GM18861 (cell line): ENCODE results near the gene UNC5C.

ENCODE experiments used
- ATAC-seq: cut with Tn5 transposase; IDR thresholded peaks from one replicate; pipeline ENCODE4 v1.9.1; 2021; ENCODE audit not compliant: unreplicated experiment

UNC5C gene

GRCh38 chr4:95469617-95470016, 79.2 kb downstream of the UNC5C start:
- ATAC-seq = no peak

- no peak for ATAC-seq
Observed at GRCh38 chr4:95466791-95467190, 82.0 kb downstream of the UNC5C start.

GRCh38 chr4:95465010-95465409, 83.8 kb downstream of the UNC5C start:
- ATAC-seq = no peak

GRCh38 chr4:95462921-95463320, 85.9 kb downstream of the UNC5C start:
- no peak for ATAC-seq

- ATAC-seq = no peak
Observed at GRCh38 chr4:95457353-95457752, 91.4 kb downstream of the UNC5C start.

- no peak for ATAC-seq
Observed at GRCh38 chr4:95450294-95450693, 98.5 kb downstream of the UNC5C start.

GRCh38 chr4:95446173-95446572, 102.6 kb downstream of the UNC5C start:
- no peak for ATAC-seq

- no peak for ATAC-seq
Observed at GRCh38 chr4:95445251-95445650, 103.5 kb downstream of the UNC5C start.

- ATAC-seq = no peak
Observed at GRCh38 chr4:95444812-95445211, 104.0 kb downstream of the UNC5C start.

- ATAC-seq = no peak
Observed at GRCh38 chr4:95439896-95440295, 108.9 kb downstream of the UNC5C start.

- no peak for ATAC-seq
Observed at GRCh38 chr4:95439071-95439470, 109.7 kb downstream of the UNC5C start.

GRCh38 chr4:95432466-95432865, 116.3 kb downstream of the UNC5C start:
- no peak for ATAC-seq

GRCh38 chr4:95431678-95432077, 117.1 kb downstream of the UNC5C start:
- no peak for ATAC-seq

GRCh38 chr4:95429416-95429815, 119.4 kb downstream of the UNC5C start:
- no peak for ATAC-seq

GRCh38 chr4:95428291-95429070, 120.3 kb downstream of the UNC5C start:
- no peak for ATAC-seq

GRCh38 chr4:95426455-95426854, 122.3 kb downstream of the UNC5C start:
- ATAC-seq = no peak

GRCh38 chr4:95422436-95422835, 126.3 kb downstream of the UNC5C start:
- ATAC-seq = no peak

- no peak for ATAC-seq
Observed at GRCh38 chr4:95421869-95422268, 126.9 kb downstream of the UNC5C start.

GRCh38 chr4:95417531-95417930, 131.2 kb downstream of the UNC5C start:
- ATAC-seq = no peak

GRCh38 chr4:95415346-95415771, 133.4 kb downstream of the UNC5C start:
- ATAC-seq = no peak

- ATAC-seq = no peak
Observed at GRCh38 chr4:95411371-95412088, 137.2 kb downstream of the UNC5C start.

- no peak for ATAC-seq
Observed at GRCh38 chr4:95410387-95410977, 138.3 kb downstream of the UNC5C start.
